ENCODE results near the gene EBF3.

DNA sequence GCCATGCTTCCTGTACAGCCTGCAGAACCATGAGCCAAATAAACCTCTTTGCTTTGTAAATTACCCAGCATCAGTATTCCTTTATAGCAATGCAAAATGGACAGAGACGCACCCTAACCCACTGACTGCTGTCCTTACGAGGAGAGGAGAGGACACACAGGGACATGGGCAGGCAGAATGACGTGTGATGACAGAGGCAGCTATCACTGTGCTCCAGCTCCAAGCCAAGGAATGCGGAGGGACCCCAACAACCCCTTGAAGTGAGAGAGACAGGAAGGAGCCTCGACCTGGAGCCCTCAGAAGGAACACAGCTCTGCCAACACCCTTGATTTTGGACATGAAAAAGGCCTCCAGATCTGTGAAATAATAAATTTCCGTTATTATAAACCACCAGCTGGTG, 46.6 kb upstream of the EBF3 start:
- TF ChIP-seq RBM14 (IDR thresholded peaks at IDR 0.05; ENCODE audit: borderline replicate concordance, insufficient read depth, low read depth, low read length) (no peak), GABPA (tag; conservative IDR thresholded peaks at IDR 0.05; ENCODE audit: low read depth) (no peak), HNRNPK (IDR thresholded peaks at IDR 0.05; ENCODE audit: low read depth, low read length, poor library complexity, severe bottlenecking) (no peak), POLR2AphosphoS5 (IDR thresholded peaks at IDR 0.05; ENCODE audit: control insufficient read depth, insufficient read depth, low read depth, low read length) (no peak), CREB1 (IDR thresholded peaks at IDR 0.05) (no peak), CREB1 (CRISPR knock-in tag; IDR thresholded peaks at IDR 0.05) (no peak), LARP7 (IDR thresholded peaks at IDR 0.05) (no peak), HDAC6 (IDR thresholded peaks at IDR 0.05; ENCODE audit: low read depth, low read length) (no peak), TBL1XR1 (IDR thresholded peaks at IDR 0.05; ENCODE audit: low read length in 2 of 2) (no peak), RNF2 (IDR thresholded peaks at IDR 0.05) (no peak), ZNF561 (CRISPR knock-in tag; conservative IDR thresholded peaks at IDR 0.05) (no peak), KAT7 (CRISPR knock-in tag; IDR thresholded peaks at IDR 0.05; ENCODE audit: borderline replicate concordance) (no peak)
- TF ChIP-seq, protein P1, sequence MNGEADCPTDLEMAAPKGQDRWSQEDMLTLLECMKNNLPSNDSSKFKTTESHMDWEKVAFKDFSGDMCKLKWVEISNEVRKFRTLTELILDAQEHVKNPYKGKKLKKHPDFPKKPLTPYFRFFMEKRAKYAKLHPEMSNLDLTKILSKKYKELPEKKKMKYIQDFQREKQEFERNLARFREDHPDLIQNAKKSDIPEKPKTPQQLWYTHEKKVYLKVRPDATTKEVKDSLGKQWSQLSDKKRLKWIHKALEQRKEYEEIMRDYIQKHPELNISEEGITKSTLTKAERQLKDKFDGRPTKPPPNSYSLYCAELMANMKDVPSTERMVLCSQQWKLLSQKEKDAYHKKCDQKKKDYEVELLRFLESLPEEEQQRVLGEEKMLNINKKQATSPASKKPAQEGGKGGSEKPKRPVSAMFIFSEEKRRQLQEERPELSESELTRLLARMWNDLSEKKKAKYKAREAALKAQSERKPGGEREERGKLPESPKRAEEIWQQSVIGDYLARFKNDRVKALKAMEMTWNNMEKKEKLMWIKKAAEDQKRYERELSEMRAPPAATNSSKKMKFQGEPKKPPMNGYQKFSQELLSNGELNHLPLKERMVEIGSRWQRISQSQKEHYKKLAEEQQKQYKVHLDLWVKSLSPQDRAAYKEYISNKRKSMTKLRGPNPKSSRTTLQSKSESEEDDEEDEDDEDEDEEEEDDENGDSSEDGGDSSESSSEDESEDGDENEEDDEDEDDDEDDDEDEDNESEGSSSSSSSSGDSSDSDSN (IDR thresholded peaks at IDR 0.05; ENCODE audit: borderline replicate concordance in 1 of 2, low read depth in 2 of 2, low read length in 2 of 2) = no peak
- TF ChIP-seq, protein P2, sequence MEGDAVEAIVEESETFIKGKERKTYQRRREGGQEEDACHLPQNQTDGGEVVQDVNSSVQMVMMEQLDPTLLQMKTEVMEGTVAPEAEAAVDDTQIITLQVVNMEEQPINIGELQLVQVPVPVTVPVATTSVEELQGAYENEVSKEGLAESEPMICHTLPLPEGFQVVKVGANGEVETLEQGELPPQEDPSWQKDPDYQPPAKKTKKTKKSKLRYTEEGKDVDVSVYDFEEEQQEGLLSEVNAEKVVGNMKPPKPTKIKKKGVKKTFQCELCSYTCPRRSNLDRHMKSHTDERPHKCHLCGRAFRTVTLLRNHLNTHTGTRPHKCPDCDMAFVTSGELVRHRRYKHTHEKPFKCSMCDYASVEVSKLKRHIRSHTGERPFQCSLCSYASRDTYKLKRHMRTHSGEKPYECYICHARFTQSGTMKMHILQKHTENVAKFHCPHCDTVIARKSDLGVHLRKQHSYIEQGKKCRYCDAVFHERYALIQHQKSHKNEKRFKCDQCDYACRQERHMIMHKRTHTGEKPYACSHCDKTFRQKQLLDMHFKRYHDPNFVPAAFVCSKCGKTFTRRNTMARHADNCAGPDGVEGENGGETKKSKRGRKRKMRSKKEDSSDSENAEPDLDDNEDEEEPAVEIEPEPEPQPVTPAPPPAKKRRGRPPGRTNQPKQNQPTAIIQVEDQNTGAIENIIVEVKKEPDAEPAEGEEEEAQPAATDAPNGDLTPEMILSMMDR (IDR thresholded peaks at IDR 0.05 in 2 of 3, conservative IDR thresholded peaks at IDR 0.05 in 1 of 3; ENCODE audit: insufficient read depth in 2 of 3, low read depth in 1 of 3, low read length in 3 of 3) = no peak
- TF ChIP-seq, protein P3, sequence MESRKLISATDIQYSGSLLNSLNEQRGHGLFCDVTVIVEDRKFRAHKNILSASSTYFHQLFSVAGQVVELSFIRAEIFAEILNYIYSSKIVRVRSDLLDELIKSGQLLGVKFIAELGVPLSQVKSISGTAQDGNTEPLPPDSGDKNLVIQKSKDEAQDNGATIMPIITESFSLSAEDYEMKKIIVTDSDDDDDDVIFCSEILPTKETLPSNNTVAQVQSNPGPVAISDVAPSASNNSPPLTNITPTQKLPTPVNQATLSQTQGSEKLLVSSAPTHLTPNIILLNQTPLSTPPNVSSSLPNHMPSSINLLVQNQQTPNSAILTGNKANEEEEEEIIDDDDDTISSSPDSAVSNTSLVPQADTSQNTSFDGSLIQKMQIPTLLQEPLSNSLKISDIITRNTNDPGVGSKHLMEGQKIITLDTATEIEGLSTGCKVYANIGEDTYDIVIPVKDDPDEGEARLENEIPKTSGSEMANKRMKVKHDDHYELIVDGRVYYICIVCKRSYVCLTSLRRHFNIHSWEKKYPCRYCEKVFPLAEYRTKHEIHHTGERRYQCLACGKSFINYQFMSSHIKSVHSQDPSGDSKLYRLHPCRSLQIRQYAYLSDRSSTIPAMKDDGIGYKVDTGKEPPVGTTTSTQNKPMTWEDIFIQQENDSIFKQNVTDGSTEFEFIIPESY (CRISPR knock-in tag; IDR thresholded peaks at IDR 0.05) = no peak
